Neural cell (in vitro differentiated cells): ENCODE data around the gene SCUBE1.

ENCODE experiments used
- EP300 ChIP-seq: fragments of 450-650 bp; conservative IDR thresholded peaks from 2 replicates; pipeline ENCODE4 v1.6.1; 2014; ENCODE audit warnings: antibody characterized with exemption, mild to moderate bottlenecking, moderate library complexity; ENCODE audit not compliant: poor library complexity, severe bottlenecking
- EZH2 ChIP-seq: fragments of 200-600, 300-800 bp; shearing (Covaris generic), sonication (generic); IDR thresholded peaks from 2 replicates; pipeline ENCODE4 v1.6.1; 2014; ENCODE audit warnings: antibody characterized with exemption, low read length, borderline replicate concordance, mild to moderate bottlenecking; ENCODE audit not compliant: insufficient read depth, poor library complexity, severe bottlenecking
- POLR2AphosphoS5 ChIP-seq: IDR thresholded peaks from 2 replicates; pipeline ENCODE4 v1.6.1; 2012
- TF ChIP-seq, protein P1 (sequence below): fragments of 450-650 bp; IDR thresholded peaks from 2 replicates; pipeline ENCODE4 v1.5.1; 2014; ENCODE audit warnings: antibody characterized with exemption, mild to moderate bottlenecking, moderate library complexity; ENCODE audit not compliant: poor library complexity, severe bottlenecking

- TF ChIP-seq POLR2AphosphoS5: no peak
- TF ChIP-seq EZH2: no peak
- TF ChIP-seq, protein P1, sequence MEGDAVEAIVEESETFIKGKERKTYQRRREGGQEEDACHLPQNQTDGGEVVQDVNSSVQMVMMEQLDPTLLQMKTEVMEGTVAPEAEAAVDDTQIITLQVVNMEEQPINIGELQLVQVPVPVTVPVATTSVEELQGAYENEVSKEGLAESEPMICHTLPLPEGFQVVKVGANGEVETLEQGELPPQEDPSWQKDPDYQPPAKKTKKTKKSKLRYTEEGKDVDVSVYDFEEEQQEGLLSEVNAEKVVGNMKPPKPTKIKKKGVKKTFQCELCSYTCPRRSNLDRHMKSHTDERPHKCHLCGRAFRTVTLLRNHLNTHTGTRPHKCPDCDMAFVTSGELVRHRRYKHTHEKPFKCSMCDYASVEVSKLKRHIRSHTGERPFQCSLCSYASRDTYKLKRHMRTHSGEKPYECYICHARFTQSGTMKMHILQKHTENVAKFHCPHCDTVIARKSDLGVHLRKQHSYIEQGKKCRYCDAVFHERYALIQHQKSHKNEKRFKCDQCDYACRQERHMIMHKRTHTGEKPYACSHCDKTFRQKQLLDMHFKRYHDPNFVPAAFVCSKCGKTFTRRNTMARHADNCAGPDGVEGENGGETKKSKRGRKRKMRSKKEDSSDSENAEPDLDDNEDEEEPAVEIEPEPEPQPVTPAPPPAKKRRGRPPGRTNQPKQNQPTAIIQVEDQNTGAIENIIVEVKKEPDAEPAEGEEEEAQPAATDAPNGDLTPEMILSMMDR: no peak
- no peak for TF ChIP-seq EP300
Measured at GRCh38 chr22:43298062-43298801, 44.9 kb downstream of the SCUBE1 start.
